GM19438 (cell line): ENCODE data around the gene PCDH12.

Source experiments
- ATAC-seq: cut with Tn5 transposase; IDR thresholded peaks from one replicate; pipeline ENCODE4 v1.9.1; 2021; ENCODE audit warnings: low read depth; ENCODE audit not compliant: unreplicated experiment

Gene PCDH12

DNA sequence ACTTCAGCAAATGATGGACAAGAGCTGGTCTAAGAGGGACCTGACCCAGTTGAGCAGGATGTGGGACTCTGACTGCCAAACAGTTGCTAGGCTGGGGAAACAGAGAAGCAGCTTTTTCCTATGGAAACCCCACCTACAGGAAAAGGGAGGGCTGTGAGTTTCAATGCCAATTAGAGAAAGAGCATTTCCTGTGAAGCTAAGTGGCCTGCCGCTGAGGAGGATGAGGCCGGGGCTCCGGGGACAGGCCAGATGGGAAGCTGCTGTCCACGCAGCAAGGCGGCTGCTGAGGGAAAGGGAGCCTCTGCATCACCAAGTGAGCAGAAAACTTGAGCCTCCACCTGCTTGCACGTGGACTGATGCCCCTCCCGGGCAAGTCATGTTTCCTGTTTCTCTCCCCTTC lies at the start of gene PCDH12:
Gene PCDH12, minus strand, starts transcription at position 90 of the 400 bp plus-strand sequence. CDS start 351 bp downstream, outside the sequence.
- no peak for ATAC-seq

- no peak for ATAC-seq
Measured at GRCh38 chr5:142007237-142007544, 49.2 kb upstream of the PCDH12 start.

GRCh38 chr5:142006363-142007236 lies 48.6 kb upstream of the PCDH12 start:
- ATAC-seq: no peak

DNA sequence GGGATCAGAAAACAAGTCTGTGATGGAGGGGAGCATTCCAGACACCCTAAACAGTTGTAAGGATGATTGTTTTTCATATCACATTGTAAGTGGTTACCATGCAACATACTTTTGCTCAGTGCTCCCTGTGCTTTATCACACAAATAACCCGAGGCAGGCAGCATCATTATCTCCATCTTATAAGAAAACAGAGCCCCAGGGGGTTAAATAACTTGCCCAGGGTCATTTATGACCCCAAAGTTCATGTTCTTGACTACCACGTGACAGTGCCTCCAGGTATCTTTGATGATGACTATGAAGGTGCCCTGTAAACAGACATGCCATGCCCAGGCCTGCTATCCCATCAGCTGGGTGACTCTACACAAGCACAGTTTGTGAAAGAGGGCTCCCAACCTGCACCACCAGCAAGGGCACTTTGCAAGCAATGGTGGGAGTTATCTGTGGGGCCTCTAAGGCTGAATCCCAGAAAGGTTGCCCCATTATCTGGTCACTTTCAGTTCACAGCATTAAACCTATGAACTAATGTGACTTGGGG lies 45.3 kb upstream of the PCDH12 start:
- ATAC-seq: no peak

- no peak for ATAC-seq
Measured at GRCh38 chr5:142000704-142001484, 42.9 kb upstream of the PCDH12 start.

- no peak for ATAC-seq
Measured at GRCh38 chr5:142000173-142000572, 42.2 kb upstream of the PCDH12 start.

DNA sequence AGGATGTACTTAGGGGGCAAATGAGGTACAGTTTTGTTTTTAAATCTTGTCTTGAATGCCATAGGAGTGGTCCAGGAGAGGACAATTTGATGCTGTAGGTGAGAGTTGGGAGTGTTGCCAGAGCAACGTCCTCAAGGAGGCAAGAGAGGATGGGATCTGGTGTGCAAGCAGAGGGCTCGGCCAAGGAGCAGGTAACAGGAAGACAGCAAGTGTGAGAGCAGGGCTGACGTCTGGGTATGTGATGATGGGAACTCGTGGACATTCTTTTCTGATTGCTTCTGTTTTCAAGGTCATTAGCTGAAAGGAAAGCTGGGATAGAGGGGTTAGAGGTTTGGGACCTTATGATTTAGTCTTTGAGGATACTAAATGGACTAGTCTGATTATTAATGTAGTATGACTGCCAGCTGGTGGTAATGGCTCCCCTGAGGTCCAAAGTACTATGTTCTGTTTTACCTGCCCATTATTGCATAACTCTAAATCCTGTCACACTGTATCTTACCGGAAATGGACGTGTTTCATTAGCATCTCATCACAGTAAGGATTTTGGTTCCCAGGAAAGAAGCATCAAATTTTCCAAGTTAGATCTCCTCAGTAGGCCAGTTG lies 39.5 kb upstream of the PCDH12 start:
- no peak for ATAC-seq

- ATAC-seq: no peak
Measured at GRCh38 chr5:141995656-141996055, 37.7 kb upstream of the PCDH12 start.

DNA sequence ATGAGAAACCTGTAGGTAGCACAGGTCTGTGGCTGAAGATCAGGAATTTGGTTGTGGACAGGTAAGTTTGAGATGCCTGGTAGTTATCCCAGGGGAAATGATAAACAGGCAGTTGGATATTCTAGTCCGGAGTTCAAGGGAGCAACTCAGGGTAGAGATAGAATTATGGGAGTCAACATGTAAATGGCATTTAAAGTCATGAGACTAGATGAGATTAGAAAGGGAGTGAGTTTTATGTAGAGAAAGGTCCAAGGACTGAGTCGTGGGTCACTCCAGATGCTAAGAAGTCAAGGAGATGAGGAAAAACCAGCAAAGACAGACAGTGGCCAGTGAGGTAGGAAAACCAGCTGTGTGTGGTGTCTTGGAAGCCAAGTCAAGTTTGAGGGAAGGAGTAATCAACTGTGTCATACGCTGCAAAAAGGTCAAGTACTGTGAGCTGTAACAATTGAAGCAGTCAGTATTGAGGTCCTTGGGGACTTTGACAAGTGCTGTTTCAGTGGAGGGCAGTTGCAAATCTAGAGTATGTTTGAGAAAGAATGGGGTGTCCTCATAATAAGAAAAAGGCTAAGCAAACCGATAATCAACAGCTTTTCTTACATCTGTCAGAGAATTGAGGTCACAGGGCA lies 36.6 kb upstream of the PCDH12 start:
- ATAC-seq: no peak

- ATAC-seq: no peak
Measured at GRCh38 chr5:141992349-141992963, 34.5 kb upstream of the PCDH12 start.

DNA sequence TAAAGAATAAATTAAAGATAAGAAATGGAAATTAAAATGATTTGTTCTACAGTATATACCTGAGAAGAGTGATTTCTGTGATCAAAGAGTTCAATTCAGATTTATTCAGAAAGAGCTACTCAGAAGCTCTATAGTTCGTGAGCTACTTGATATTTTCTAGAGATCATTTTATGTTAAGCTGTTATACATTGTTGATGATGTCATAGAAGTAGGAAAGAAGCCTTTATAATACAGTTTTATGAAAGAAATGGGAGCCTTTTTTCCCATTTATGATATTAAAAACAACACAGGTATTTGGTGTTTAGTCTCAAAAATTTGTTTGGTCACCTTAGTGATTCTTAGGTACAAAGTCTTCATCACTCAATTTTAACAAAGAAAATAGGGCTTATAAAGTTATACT lies 31.7 kb upstream of the PCDH12 start:
- no peak for ATAC-seq

DNA sequence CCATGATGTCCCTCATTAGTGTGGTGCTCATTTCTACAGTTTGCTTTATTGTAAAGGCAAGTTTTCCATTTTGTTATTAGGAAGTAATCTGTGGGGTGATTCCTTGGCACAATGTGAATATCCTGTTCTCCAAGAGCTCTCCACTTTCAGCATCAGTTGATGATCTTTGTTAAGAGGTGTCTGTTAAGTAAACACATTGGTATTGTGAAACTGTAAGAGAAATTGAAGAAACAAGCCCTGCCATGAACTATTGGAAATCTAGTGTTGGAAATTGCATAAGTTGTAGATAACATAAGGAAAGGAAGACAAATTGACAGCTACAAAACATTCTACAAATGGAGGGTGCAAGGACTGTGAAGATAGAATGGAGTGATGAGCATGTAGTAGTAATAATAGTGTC lies 28.1 kb upstream of the PCDH12 start:
- no peak for ATAC-seq

DNA sequence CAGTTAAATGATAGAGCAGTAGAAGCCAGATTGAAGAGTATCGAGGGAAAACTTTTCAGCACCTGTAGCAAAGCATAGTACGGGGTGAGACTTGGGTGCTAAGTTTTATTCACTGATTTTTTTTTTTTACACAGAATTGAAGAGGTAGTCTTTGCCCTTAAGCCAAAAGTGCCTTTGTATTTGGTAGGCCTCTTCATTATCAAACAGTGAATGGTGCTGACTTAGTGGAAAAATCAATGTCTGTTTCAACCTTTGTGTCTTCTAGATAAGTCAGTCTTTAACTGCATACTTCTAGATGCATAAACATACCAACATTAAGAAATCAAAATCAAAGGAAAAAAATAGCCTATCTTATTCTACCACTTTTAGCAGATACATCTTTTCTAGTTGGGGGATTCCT lies 24.6 kb upstream of the PCDH12 start:
- no peak for ATAC-seq

DNA sequence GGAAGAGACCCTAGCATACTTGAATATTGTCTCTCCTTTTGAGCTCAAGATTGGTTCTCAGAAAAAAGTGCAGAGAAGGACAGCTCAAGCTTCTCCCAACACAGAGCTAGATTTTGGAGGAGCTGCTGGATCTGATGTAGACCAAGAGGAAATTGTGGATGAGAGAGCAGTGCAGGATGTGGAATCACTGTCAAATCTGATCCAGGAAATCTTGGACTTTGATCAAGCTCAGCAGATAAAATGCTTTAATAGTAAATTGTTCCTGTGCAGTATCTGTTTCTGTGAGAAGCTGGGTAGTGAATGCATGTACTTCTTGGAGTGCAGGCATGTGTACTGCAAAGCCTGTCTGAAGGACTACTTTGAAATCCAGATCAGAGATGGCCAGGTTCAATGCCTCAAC lies 20.4 kb upstream of the PCDH12 start:
- ATAC-seq: no peak

DNA sequence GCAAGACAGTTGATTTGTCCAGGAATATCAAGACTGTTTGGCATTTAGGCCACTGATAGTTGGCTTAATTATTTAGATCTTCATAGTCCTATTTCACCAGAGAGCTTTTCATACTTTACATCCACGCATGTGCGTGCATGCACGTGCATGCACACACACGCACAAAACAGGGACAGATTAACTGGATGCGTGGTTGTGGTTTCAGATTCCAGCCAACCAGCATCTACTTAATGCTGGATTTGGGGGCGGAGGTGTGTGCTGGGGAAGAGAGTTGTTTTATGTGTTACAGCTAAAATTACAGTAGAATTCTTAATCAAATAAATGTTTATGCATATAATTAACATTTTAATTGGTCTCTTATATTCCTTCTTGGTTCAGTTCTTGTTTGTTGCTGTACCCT lies 18.2 kb upstream of the PCDH12 start:
- ATAC-seq: no peak

DNA sequence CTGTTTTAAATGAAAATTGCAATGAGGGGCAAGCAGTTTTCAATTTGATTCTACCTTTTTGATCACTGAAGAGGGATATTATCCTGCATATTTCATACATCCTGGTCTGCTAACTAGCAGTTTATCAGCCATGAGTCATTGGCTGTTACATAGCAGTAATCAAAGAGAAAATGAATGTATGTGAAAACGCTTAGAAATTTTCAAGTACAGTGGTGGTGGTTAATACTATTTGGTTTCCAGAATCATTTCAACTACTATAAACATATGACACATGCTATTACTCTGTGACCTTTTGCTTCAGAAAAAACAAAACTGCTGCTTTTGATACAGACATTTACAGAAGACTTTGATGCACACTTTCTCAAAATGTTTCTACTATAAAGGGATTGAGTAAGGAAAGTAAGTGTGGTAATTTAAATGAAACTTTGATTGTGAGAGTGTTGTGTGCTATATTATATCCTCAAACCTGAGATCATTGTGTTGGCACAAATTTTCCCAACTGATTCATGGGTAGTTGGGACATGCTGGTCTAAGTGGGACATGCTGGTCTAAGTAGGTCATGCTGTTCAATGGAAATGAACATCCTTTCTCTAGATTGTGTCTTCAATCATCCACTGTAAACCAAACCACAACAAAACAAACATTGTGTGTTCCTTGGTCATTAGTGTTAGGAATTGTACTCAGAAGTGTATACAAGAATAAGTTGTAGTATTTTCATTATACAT lies 16.0 kb upstream of the PCDH12 start:
- ATAC-seq: no peak

DNA sequence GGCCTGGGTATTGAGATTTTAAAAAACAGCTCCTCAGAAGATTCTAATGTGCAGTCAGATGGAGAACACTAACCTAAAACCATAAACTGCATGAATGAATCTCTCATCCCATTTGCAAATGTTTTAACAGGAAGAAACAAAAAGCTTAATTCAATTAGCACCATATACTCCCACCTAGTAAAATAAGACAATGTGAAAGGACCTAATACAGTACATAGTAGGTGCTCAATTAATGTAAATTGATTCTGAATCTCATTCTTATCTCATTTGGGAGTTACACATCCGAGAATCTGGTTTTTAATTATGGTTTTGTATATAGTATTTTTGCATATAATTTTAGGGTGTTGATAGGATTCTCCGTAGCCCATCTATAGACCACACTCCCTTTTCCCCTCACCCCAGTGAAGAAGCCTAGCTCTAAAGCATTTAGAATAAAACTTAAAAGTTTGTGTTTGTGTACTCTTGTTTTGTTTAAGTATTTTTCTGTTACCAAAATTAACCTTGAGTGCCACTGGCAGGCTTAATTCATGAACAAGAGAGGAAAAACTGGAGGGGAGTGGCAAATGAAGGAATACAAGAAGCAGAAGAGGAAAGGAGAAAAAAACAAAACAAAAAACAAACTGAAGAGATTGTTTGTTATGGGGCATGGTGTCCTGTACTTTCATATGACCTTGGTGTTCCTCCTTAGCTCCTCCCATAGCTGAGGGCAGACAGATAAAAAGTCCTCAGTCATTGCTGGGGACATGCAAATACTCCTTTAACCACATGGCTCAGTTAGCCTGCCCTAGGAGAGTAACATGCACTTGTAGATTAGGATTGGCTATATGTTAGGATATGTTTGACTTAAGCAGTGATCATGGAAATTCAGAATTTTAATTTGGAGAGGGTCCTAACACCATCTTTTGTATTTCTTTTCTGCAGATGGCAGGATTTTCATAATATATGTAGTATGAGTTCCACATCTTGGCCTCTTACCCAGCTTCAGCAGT lies 12.1 kb upstream of the PCDH12 start:
- peak; percentile 45 for ATAC-seq

- peak; percentile 89 for ATAC-seq
Measured at GRCh38 chr5:141968914-141969608, 11.1 kb upstream of the PCDH12 start, which contains the start of gene RNF14. Gene RNF14, plus strand, starts transcription at chr5:141969105. Its CDS starts 4,484 bp downstream, at chr5:141973589.
